ENCODE measurements around the gene GPX7.

- TF ChIP-seq CTCF (conservative IDR thresholded peaks at IDR 0.05): no peak
- TF ChIP-seq ZFX (IDR thresholded peaks at IDR 0.05): no peak
Observed at GRCh38 chr1:52590266-52590665, 11.9 kb upstream of the GPX7 start.
